IPS DF 6.9 (cell line): ENCODE results near the gene ADGRL3.
"Not testable (repeated sequence)": the region's sequence is repeated elsewhere in the genome, so short reads cannot be mapped to it uniquely, and the experiment has no call there.

Experiments
- DNase-seq: peaks from one replicate; pipeline ENCODE4 v3.0.0-alpha.2; 2013; ENCODE audit warnings: low read depth, low spot score
- H3K27ac ChIP-seq: one replicate; pipeline ENCODE4 v1.5.1; 2013; ENCODE audit warnings: low read length, control low read depth
- H3K27me3 ChIP-seq: 2 replicates; pipeline ENCODE4 v1.6.1; 2013; ENCODE audit warnings: mild to moderate bottlenecking, low read length; ENCODE audit not compliant: control insufficient read depth, insufficient read depth
- H3K36me3 ChIP-seq: 2 replicates; pipeline ENCODE4 v1.6.1; 2013; ENCODE audit warnings: low read length; ENCODE audit not compliant: control insufficient read depth, insufficient read depth
- H3K4me1 ChIP-seq: 2 replicates; pipeline ENCODE4 v1.6.1; 2013; ENCODE audit warnings: low read length; ENCODE audit not compliant: control insufficient read depth, insufficient read depth
- H3K4me3 ChIP-seq: 2 replicates; pipeline ENCODE4 v1.5.1; 2013; ENCODE audit warnings: mild to moderate bottlenecking, low read length
- H3K9me3 ChIP-seq: 2 replicates; pipeline ENCODE4 v1.6.1; 2013; ENCODE audit warnings: low read length, inconsistent platforms; ENCODE audit not compliant: control insufficient read depth, insufficient read depth
- WGBS: extraction: QIAGEN DNeasy Blood & Tissue Kit; methylation state at CpG from one replicate; pipeline ENCODE4 v1.1.7; 2013; ENCODE audit warnings: mixed read lengths, missing lambda C conversion rate; ENCODE audit not compliant: insufficient read length, insufficient coverage; 5-methylcytosine and 5-hydroxymethylcytosine counted together

The ADGRL3 gene

DNA sequence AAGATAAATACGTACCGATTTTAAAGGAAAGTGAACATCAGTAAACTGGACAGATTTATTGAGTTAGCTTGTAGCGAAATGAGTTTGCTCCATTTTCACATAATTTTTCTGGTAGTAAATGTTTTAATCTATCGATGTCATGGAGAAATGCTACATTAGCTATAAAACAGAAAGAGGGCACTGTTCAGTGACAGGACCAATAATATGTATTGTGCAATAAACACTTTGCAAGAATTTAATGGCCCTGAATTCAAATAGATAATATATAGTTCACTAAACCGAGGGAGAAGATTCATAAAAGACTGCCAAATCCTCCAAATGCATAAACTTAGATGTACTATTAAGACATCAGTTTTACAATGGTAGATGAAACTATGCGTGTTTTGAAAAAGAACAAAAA, 516.3 kb downstream of the ADGRL3 start:
- H3K27ac ChIP-seq, result no peak overlapping the region
- no peaks in the 10 kb centered on the region for H3K27me3 ChIP-seq
- no peak overlapping the region for H3K4me3 ChIP-seq
- no peaks in the 10 kb centered on the region for H3K36me3 ChIP-seq
- no peak for DNase-seq
- peaks cover 2% of the 10 kb centered on the region; the same call in 1 of the 2 replicates for H3K4me1 ChIP-seq
- no peaks in the 10 kb centered on the region for H3K9me3 ChIP-seq
- no CpG with 5 or more reads among the region's 6 CpGs for WGBS

DNA sequence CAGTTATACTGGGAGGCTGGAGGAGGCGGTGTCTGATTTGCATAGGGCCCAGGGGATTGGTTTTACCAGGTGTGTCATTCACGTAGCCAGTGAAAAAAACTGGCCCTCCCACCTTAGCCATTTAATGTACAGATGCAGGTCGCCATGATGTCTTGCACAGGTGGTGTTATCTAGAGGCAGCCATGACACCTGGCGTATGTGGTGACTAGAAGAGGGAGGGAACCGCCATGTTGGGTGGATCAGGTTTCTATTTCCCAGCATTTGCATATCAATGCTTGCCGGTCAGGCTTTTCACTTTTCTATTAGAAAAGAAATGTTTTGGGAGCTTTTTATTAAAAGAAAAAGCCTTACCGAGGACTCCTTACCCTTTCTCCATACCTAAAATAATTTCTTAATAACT, 523.4 kb downstream of the ADGRL3 start:
- WGBS, result no CpG with 5 or more reads among the region's 7 CpGs
- Histone ChIP-seq H3K4me3 (no peak overlapping the region), H3K9me3 (no peaks in the 10 kb centered on the region), H3K4me1 (peaks cover 2% of the 10 kb centered on the region; the same call in 1 of the 2 replicates), H3K27me3 (no peaks in the 10 kb centered on the region), H3K27ac (no peak overlapping the region), H3K36me3 (no peaks in the 10 kb centered on the region)
- DNase-seq, result peak; percentile 27

DNA sequence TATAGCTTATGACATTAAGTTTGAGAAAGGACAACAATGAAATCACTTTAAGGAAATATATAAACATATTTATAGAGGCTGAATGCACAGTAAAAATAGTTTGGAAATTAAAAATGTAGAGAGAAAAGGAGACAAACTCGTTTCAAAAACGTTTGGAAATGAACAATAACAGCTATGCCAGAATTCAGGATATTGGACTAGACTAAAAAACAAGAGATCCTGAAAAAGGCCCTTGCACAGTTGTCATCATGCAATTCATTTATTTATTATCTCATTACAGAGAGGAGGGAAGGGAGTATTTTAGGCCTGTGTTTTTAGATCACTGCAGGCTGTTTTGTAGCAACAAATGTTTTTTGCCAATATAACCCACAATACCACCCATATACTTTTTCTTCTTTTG, 527.2 kb downstream of the ADGRL3 start:
- no CpG with 5 or more reads among the region's 2 CpGs for WGBS
- H3K9me3 ChIP-seq, result no peaks in the 10 kb centered on the region

DNA sequence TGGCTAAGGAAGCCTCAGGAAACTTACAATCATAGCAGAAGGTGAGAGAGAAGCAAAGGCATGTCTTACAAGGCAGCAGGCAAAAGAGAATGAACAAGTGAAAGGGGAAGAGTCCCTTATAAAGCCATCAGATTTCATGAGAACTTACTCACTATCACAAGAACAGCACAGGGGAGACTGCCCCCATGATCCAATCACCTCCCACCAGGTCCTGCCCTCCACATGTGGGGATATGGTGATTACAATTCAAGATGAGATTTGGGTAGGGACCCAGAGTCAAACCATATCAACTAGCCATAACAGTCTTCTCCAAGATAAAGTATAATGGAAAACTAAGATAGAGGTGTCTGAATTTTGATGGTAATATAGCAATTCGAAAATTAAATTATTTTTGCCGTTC, 534.3 kb downstream of the ADGRL3 start:
- Histone ChIP-seq H3K27me3 (no peaks in the 10 kb centered on the region), H3K4me3 (no peak overlapping the region), H3K27ac (no peak overlapping the region), H3K36me3 (no peaks in the 10 kb centered on the region; the same call in 1 of the 2 replicates), H3K4me1 (no peaks in the 10 kb centered on the region), H3K9me3 (no peaks in the 10 kb centered on the region)
- no CpG with 5 or more reads among the region's 2 CpGs for WGBS
- DNase-seq, result no peak

More for the DNA sequence above, 527.2 kb downstream of the ADGRL3 start:
- DNase-seq, result no peak
- Histone ChIP-seq H3K4me1 (no peaks in the 10 kb centered on the region), H3K4me3 (no peak overlapping the region), H3K27ac (no peak overlapping the region), H3K36me3 (no peaks in the 10 kb centered on the region), H3K27me3 (no peaks in the 10 kb centered on the region)

DNA sequence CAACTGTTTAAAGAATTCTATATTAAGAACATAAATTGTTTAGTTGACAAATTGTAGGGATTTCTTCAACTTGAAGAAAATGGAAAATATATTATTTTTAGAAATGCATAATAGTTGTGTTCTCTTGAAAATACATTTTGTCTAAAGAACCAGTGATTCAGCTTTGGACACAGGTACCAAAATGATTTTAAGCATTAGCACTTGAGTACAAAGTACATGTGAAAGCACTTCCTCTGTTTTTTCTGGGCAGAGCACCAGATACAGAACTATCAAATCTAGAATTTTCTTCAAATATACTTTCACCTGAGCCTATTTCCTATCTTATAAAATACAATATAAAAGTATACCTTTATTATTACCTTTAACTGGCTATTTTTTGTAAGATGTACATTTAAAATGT, 539.8 kb downstream of the ADGRL3 start:
- Histone ChIP-seq H3K27ac (no peak overlapping the region), H3K36me3 (peaks cover 9% of the 10 kb centered on the region), H3K4me3 (no peak overlapping the region), H3K9me3 (peaks cover 2% of the 10 kb centered on the region; the same call in 1 of the 2 replicates), H3K27me3 (no peaks in the 10 kb centered on the region), H3K4me1 (no peaks in the 10 kb centered on the region)
- no peak for DNase-seq

DNA sequence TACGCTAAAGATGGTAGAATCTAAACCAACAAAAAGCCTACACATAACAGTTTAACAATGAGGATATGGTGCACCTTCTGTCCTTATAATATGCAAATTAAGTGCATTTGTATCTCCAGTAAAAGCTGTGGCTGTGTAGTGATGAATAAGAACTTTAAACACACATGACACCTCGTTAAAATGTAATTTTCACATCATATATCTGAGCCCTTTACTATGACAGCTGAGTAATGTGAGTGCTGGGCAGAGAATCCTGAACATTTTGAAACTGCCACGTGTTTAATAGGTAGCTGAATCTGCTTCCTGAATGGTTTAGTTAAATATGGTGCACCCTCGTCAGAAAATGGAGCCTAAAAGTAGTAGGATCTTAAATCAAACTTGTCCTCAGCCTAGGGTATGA, 540.8 kb downstream of the ADGRL3 start:
- no peak overlapping the region for H3K27ac ChIP-seq
- WGBS, result no CpG with 5 or more reads among the region's 4 CpGs
- DNase-seq, result no peak
- H3K4me1 ChIP-seq, result no peaks in the 10 kb centered on the region
- peaks cover 9% of the 10 kb centered on the region for H3K36me3 ChIP-seq
- H3K4me3 ChIP-seq, result no peak overlapping the region
- H3K27me3 ChIP-seq, result no peaks in the 10 kb centered on the region
- H3K9me3 ChIP-seq, result peaks cover 2% of the 10 kb centered on the region; the same call in 1 of the 2 replicates

DNA sequence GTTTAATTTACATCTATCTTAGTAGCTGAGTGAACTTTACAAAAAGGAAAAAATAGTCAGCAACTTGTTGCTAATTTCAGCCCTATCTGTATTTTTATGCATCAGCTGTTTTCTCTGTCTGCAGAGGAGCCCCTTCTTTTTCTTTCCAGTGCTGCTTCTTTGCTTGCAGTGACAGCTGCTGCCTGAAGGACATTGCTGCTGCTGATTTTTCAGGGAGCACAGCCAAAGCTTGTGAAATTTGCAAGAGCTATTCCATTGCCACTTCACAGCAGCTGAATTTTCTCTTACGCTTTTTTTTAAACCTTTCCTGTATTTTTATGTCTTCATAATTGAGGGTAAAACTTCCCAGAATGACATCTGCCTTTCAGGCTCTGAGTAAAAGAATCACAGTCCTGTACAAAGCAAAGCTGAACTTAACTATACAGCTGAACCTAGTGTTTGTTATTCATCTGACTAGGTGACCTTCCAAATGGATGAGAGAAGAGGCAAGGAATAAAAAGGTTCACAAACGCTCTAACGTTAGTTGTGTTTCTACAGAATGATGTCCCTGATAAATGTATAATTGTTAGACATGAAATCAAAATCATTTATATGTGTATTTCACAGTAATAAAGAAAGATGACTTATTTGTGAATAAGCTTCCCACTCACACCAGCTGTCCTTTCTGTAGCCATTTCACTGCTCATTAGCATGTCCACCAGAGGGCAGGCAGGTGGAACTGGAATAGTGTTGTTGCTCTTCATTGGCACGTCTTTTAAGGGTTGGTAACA, 541.4 kb downstream of the ADGRL3 start:
- H3K36me3 ChIP-seq, result peaks cover 9% of the 10 kb centered on the region
- H3K4me3 ChIP-seq, result no peak overlapping the region
- DNase-seq, result no peak
- peaks cover 2% of the 10 kb centered on the region; the same call in 1 of the 2 replicates for H3K9me3 ChIP-seq
- H3K27me3 ChIP-seq, result no peaks in the 10 kb centered on the region
- H3K27ac ChIP-seq, result no peak overlapping the region
- no CpG with 5 or more reads among the region's 4 CpGs for WGBS
- H3K4me1 ChIP-seq, result no peaks in the 10 kb centered on the region

DNA sequence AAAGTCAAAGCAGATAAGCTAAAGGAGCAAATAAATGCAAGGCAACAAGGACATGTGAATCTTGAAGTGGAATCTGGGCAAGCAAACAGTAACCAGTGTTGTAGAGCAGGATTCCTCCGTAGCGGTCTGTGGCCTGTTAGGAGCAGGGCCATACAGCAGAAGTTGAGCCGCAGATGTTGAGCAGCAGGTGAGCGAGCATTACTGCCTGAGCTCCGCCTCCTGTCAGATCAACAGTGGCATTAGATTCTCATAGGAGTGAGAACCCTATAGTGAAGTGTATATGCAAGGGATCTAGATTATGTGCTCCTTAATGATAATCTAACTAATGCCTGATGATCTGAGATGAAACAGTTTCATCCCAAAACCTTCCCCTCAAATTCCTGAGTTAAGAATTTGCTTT, 550.7 kb downstream of the ADGRL3 start:
- Histone ChIP-seq H3K27ac (no peak overlapping the region), H3K4me3 (no peak overlapping the region), H3K27me3 (no peaks in the 10 kb centered on the region), H3K4me1 (no peaks in the 10 kb centered on the region), H3K9me3 (peaks cover 1% of the 10 kb centered on the region; the same call in 1 of the 2 replicates), H3K36me3 (peaks cover 12% of the 10 kb centered on the region; the same call in 1 of the 2 replicates)
- DNase-seq, result no peak
- no CpG with 5 or more reads among the region's 5 CpGs for WGBS

DNA sequence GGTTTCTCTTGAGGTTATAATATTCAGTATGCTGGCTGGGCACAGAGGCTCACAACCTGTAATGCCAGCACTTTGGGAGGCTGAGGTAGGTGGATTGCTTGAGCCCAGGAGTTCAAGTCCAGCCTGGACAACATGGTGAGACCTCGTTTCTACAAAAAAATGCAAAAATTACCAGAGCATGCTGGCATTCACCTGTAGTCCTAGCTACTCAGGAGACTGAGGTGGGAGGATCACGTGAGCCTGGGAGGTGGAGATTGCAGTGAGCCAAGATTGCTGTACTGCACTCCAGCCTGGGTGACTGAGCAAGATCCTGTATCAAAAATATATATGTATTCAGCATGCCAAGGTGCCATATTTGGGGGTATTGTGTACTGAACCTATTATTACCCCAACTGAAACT, 552.5 kb downstream of the ADGRL3 start:
- peaks cover 12% of the 10 kb centered on the region; the same call in 1 of the 2 replicates for H3K36me3 ChIP-seq
- H3K27ac ChIP-seq, result no peak overlapping the region
- WGBS, result no CpG with 5 or more reads among the region's 2 CpGs
- no peak for DNase-seq
- H3K9me3 ChIP-seq, result peaks cover 1% of the 10 kb centered on the region; the same call in 1 of the 2 replicates
- H3K27me3 ChIP-seq, result no peaks in the 10 kb centered on the region
- H3K4me3 ChIP-seq, result no peak overlapping the region
- no peaks in the 10 kb centered on the region for H3K4me1 ChIP-seq

DNA sequence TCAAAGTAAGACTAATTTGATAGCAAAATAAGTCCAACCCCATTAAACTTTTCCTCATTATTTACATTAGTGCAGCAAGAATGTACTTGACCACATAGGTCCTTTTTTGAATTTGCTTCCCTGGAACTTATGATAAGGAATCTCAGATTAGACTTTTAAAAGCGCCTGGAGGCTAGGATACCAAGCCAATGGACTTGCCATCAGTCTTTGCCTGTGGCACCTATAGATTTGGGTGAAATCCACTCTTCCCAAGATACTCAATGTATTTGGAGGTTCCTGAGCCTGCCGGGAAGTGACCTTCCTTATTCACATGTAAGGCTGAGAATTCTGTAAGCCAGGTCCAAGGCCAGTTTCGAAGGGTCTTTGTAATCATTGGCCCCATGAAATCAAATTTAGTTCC, 553.6 kb downstream of the ADGRL3 start:
- peaks cover 3% of the 10 kb centered on the region; the same call in 1 of the 2 replicates for H3K9me3 ChIP-seq
- H3K4me1 ChIP-seq, result no peaks in the 10 kb centered on the region
- no peaks in the 10 kb centered on the region for H3K27me3 ChIP-seq
- no peak overlapping the region for H3K4me3 ChIP-seq
- no peak for DNase-seq
- H3K36me3 ChIP-seq, result peaks cover 12% of the 10 kb centered on the region; the same call in 1 of the 2 replicates
- H3K27ac ChIP-seq, result no peak overlapping the region
- no CpG with 5 or more reads among the region's 3 CpGs for WGBS

DNA sequence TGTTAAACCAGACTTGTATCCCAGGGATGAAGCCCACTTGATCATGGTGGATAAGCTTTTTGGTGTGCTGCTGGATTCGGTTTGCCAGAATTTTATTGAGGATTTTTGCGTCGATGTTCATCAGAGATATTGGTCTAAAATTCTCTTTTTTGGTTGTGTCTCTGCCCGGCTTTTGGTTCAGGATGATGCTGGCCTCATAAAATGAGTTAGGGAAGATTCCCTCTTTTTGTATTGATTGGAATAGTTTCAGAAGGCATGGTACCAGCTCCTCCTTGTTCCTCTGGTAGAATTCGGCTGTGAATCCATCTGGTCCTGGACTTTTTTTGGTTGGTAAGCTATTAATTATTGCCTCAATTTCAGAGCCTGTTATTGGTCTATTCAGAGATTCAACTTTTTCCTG, 556.8 kb downstream of the ADGRL3 start:
- peaks cover 26% of the 10 kb centered on the region for H3K36me3 ChIP-seq
- H3K27ac ChIP-seq, H3K4me1 ChIP-seq, H3K4me3 ChIP-seq, DNase-seq, H3K27me3 ChIP-seq: not testable (repeated sequence)
- H3K9me3 ChIP-seq, result peaks cover 20% of the 10 kb centered on the region
- no CpG with 5 or more reads among the region's 5 CpGs for WGBS
